ENCODE data around the gene B4GAT1. TPM values are rescaled to one million over a fixed set of nuclear protein-coding genes. Genes with fewer than 3 reads are reported as not detected.

B4GAT1 gene
- total and polyA plus RNA-seq, 2 of the 13 experiments (the other 11 are each of a cell fraction or from before 2014, with no cell fraction given), result 40.4 to 109 TPM

- TF ChIP-seq ZNF512 (CRISPR knock-in tag; IDR thresholded peaks at IDR 0.05) (no peak), ZNF350 (CRISPR knock-in tag; IDR thresholded peaks at IDR 0.05; ENCODE audit: borderline replicate concordance, low read depth) (peak; percentile 91), REXO4 (CRISPR knock-in tag; IDR thresholded peaks at IDR 0.05; ENCODE audit: borderline replicate concordance) (no peak), TEAD3 (CRISPR knock-in tag; optimal IDR thresholded peaks at IDR 0.05; ENCODE audit: borderline replicate concordance) (peak; percentile 78), MBNL3 (CRISPR knock-in tag; conservative IDR thresholded peaks at IDR 0.05) (no peak), ZFP37 (CRISPR knock-in tag; IDR thresholded peaks at IDR 0.05; ENCODE audit: borderline replicate concordance) (no peak), PBX2 (CRISPR knock-in tag; IDR thresholded peaks at IDR 0.05) (no peak), ZNF260 (CRISPR knock-in tag; IDR thresholded peaks at IDR 0.05; ENCODE audit: borderline replicate concordance, low read depth) (no peak), ZNF790 (CRISPR knock-in tag; IDR thresholded peaks at IDR 0.05; ENCODE audit: borderline replicate concordance) (no peak), ZNF580 (CRISPR knock-in tag; IDR thresholded peaks at IDR 0.05; ENCODE audit: borderline replicate concordance, low read depth) (no peak), KLF13 (CRISPR knock-in tag; IDR thresholded peaks at IDR 0.05) (no peak), ZBTB38 (CRISPR knock-in tag; IDR thresholded peaks at IDR 0.05) (peak; percentile 85), RAD51 (IDR thresholded peaks at IDR 0.05; ENCODE audit: borderline replicate concordance) (no peak), TCF7L2 (IDR thresholded peaks at IDR 0.05; ENCODE audit: low read depth, low read length) (no peak), SALL2 (CRISPR knock-in tag; IDR thresholded peaks at IDR 0.05) (peak; percentile 51; the same call in 1 of the 2 replicates), E2F1 (CRISPR knock-in tag; IDR thresholded peaks at IDR 0.05) (peak; percentile 39; the same call in 1 of the 2 replicates), ARID4A (CRISPR knock-in tag; IDR thresholded peaks at IDR 0.05; ENCODE audit: borderline replicate concordance) (peak; percentile 100), ZNF10 (CRISPR knock-in tag; IDR thresholded peaks at IDR 0.05; ENCODE audit: borderline replicate concordance, low read depth) (no peak), TFAP4 (IDR thresholded peaks at IDR 0.05; ENCODE audit: borderline replicate concordance, low read depth) (no peak; the same call in 1 of the 2 replicates), ZBTB1 (CRISPR knock-in tag; IDR thresholded peaks at IDR 0.05; ENCODE audit: borderline replicate concordance) (no peak)
These were observed 2.7 kb downstream of the B4GAT1 start, which contains the start of gene BRMS1 (continued) for GRCh38 chr11:66344550-66345315.
